Natural killer cell treated with Interleukin-12 subunit alpha and Interleukin-12 subunit beta and Interleukin-15 and Interleukin-18, amount 100 ng/mL, for 72 hours (primary cell): Measurements from ENCODE around the gene ATP2B3. TPM values are rescaled to one million over a fixed set of nuclear protein-coding genes. Genes with fewer than 3 reads are reported as not detected.

Source experiments
- ATAC-seq, 2 donors: fragments of 150-1000 bp; cut with Tn5 transposase in 1 of 2; sonication (Bioruptor Pico), chemical (Tn5 transposase) in 1 of 2; 2 replicates each; pipeline ENCODE4 v1.10.0; 2021
- DNase-seq: peaks from one replicate; pipeline ENCODE4 v3.0.0; 2022; ENCODE audit warnings: low spot score
- H3K27ac Mint-ChIP-seq, 2 donors: 1 replicate in 1 of 2; 2 replicates in 1 of 2; pipeline ENCODE4 v1.8.0; 2022; ENCODE audit warnings: mixed read lengths in 2 of 2, mild to moderate bottlenecking in 1 of 2, moderate library complexity in 1 of 2
- H3K27me3 Mint-ChIP-seq, 2 donors: 1 replicate in 1 of 2; 2 replicates in 1 of 2; pipeline ENCODE4 v1.8.0; 2022; ENCODE audit warnings: mixed read lengths in 2 of 2
- H3K36me3 Mint-ChIP-seq: one replicate; pipeline ENCODE4 v1.8.0; 2022; ENCODE audit warnings: mixed read lengths
- H3K4me1 Mint-ChIP-seq, 2 donors: 1 replicate in 1 of 2; 2 replicates in 1 of 2; pipeline ENCODE4 v1.8.0; 2022; ENCODE audit warnings: low read depth in 2 of 2, mixed read lengths in 2 of 2, mild to moderate bottlenecking in 1 of 2
- H3K4me3 Mint-ChIP-seq: one replicate; pipeline ENCODE4 v1.8.0; 2022; ENCODE audit warnings: mixed read lengths
- H3K9me3 Mint-ChIP-seq: 2 replicates; pipeline ENCODE4 v1.8.0; 2022; ENCODE audit warnings: mixed read lengths
- total RNA-seq, 2 donors: library from RNA; stranded (reverse); gene quantifications; one replicate each; pipeline ENCODE4 v1.2.3, GENCODE V29; 2022

The ATP2B3 gene
- total RNA-seq, 2 donors from 2014 or later, result not detected

DNA sequence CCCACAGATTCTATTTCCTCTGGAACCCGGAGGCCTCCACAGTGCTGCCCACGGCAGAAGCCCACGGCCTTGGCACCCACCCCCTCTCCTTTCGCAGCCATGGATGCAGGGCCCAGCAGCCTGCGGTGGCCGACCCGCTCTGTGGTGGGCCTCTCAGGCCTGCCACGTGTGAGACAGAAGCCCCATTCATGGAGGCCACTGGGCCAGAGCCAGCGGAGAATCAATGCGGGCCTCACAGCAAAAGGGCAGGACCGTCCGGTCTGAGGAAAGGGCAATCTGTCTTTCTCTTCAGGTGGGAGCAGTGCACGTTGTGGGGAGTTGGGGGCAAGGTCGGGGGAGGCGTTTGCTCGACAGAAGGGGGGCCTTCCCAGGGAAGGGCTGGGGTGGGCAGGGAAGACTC is 38.7 kb upstream of the ATP2B3 start:
- Mint-ChIP-seq H3K4me3 (no peak overlapping the region), H3K4me1 (peaks cover 0 to 4% of the 10 kb centered on the region in 2 donors), H3K27me3 (peaks cover 0 to 5% of the 10 kb centered on the region in 2 donors), H3K27ac (no peak overlapping the region), H3K9me3 (no peaks in the 10 kb centered on the region), H3K36me3 (no peaks in the 10 kb centered on the region)
- DNase-seq (no peak), ATAC-seq (no peak)

- ATAC-seq (no peak), DNase-seq (no peak)
- Mint-ChIP-seq H3K4me3 (no peak overlapping the region), H3K27ac (no peak overlapping the region), H3K9me3 (no peaks in the 10 kb centered on the region), H3K36me3 (no peaks in the 10 kb centered on the region), H3K4me1 (peaks cover 0 to 3% of the 10 kb centered on the region in 2 donors), H3K27me3 (peaks cover 0 to 2% of the 10 kb centered on the region in 2 donors)
Observed at GRCh38 chrX:153481043-153481442, 36.4 kb upstream of the ATP2B3 start.

GRCh38 chrX:153482376-153483015 is 34.9 kb upstream of the ATP2B3 start:
- Mint-ChIP-seq H3K4me3 (no peak overlapping the region), H3K36me3 (no peaks in the 10 kb centered on the region), H3K27me3 (no peaks in the 10 kb centered on the region), H3K9me3 (no peaks in the 10 kb centered on the region), H3K4me1 (no peaks in the 10 kb centered on the region), H3K27ac (no peak overlapping the region)
- ATAC-seq (no peak), DNase-seq (no peak)

- no peaks in the 10 kb centered on the region for H3K9me3 Mint-ChIP-seq
- no peaks in the 10 kb centered on the region for H3K4me1 Mint-ChIP-seq
- ATAC-seq (no peak), DNase-seq (no peak)
- H3K36me3 Mint-ChIP-seq, result no peaks in the 10 kb centered on the region
- H3K27me3 Mint-ChIP-seq, result no peaks in the 10 kb centered on the region
- no peak overlapping the region for H3K27ac Mint-ChIP-seq
- no peak overlapping the region for H3K4me3 Mint-ChIP-seq
Observed at GRCh38 chrX:153485396-153486080, 31.9 kb upstream of the ATP2B3 start.

- Mint-ChIP-seq H3K4me3 (no peak overlapping the region), H3K9me3 (no peaks in the 10 kb centered on the region), H3K36me3 (no peaks in the 10 kb centered on the region), H3K27me3 (no peaks in the 10 kb centered on the region), H3K27ac (no peak overlapping the region), H3K4me1 (no peaks in the 10 kb centered on the region)
- ATAC-seq (no peak), DNase-seq (no peak)
Observed at GRCh38 chrX:153486171-153486570, 31.3 kb upstream of the ATP2B3 start.

DNA sequence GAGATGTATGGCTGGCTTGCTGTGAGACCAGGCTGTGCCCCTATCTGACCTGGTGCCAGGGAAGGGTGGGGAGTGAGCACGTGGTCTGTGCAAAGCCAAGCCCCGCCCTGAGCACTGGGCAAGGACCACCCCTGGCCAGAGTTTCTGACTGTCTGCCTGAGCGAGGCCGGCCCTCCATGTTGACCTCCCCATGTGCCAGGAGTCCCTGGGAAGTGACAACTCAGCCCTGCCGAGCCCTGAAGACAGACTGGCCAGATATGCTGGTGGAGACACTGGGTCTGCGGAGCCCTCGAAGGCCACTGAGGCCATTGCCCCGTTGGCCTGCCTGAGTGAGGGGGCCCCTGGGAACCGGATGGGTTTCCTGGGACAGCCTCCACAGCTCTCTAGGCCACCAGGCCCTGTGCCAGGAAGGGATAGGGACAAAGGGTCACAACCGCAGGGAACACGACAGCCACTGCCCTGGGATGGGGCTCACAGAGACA is 29.8 kb upstream of the ATP2B3 start:
- ATAC-seq (no peak), DNase-seq (no peak)
- H3K27ac Mint-ChIP-seq, result no peak overlapping the region
- no peaks in the 10 kb centered on the region for H3K27me3 Mint-ChIP-seq
- H3K36me3 Mint-ChIP-seq, result no peaks in the 10 kb centered on the region
- H3K4me3 Mint-ChIP-seq, result no peak overlapping the region
- H3K9me3 Mint-ChIP-seq, result no peaks in the 10 kb centered on the region
- no peaks in the 10 kb centered on the region for H3K4me1 Mint-ChIP-seq

GRCh38 chrX:153488231-153488914 is 29.1 kb upstream of the ATP2B3 start:
- H3K36me3 Mint-ChIP-seq, result no peaks in the 10 kb centered on the region
- ATAC-seq (no peak), DNase-seq (no peak)
- H3K27me3 Mint-ChIP-seq, result no peaks in the 10 kb centered on the region
- H3K27ac Mint-ChIP-seq, result no peak overlapping the region
- no peaks in the 10 kb centered on the region for H3K9me3 Mint-ChIP-seq
- H3K4me1 Mint-ChIP-seq, result no peaks in the 10 kb centered on the region
- H3K4me3 Mint-ChIP-seq, result no peak overlapping the region

- DNase-seq (no peak), ATAC-seq (no peak)
- peaks cover 0 to 3% of the 10 kb centered on the region in 2 donors for H3K27me3 Mint-ChIP-seq
- H3K27ac Mint-ChIP-seq, result no peak overlapping the region
- no peaks in the 10 kb centered on the region for H3K9me3 Mint-ChIP-seq
- H3K4me3 Mint-ChIP-seq, result no peak overlapping the region
- H3K36me3 Mint-ChIP-seq, result no peaks in the 10 kb centered on the region
- H3K4me1 Mint-ChIP-seq, result no peaks in the 10 kb centered on the region
Observed at GRCh38 chrX:153490217-153490930, 27.1 kb upstream of the ATP2B3 start.

DNA sequence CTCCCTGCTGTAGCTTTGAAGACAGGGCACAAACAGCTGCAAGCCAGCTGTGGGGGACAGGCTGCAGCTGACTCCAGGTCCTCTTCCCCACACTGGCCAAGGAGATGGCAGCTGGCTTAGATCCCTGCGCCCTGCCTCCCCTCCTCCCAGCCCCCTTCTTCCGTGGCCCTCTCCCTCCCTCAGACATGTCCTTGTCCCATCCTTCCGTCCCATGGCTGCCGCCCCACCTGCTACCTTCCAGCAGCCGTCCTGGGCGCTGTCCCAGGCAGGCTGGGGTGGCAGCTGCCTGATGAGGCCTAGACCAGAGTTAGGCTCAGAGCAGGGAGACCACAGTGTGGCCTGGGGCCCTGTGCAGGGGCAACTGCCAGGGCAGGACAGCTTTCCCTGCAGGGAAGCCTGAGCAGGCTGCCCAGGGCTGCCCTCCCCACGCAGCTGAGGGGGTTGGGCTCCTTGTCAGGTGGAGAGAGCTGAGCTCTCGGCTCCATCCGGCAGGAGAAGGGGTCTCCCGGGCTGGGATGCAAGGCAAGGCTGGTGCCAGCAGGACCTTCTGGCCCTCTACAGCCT is 26.0 kb upstream of the ATP2B3 start:
- Mint-ChIP-seq H3K4me3 (no peak overlapping the region), H3K36me3 (no peaks in the 10 kb centered on the region), H3K4me1 (no peaks in the 10 kb centered on the region), H3K27me3 (peaks cover 0 to 3% of the 10 kb centered on the region in 2 donors), H3K9me3 (no peaks in the 10 kb centered on the region), H3K27ac (no peak overlapping the region)
- ATAC-seq (no peak), DNase-seq (no peak)

DNA sequence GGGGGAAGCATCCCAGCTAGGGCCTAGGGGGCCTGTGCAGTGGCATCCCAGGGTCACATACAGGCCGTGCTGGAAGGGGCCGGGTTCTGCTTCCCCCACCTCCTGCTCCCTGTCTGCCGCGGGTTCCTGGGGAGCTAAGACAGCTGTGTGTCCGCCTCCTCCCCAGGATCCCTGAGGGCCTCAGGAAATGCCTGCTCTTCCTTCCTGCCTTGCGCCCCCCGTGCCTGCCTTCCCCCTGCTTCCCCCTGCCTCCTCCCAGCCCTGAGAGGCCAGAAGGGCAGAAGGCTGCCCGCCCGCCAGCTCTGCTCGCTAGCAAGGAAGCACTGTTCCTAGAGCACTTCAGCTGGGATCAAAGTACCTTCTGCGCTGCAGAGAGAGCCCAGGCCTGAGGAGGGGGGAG is 25.5 kb upstream of the ATP2B3 start:
- H3K27ac Mint-ChIP-seq, result no peak overlapping the region
- no peak overlapping the region for H3K4me3 Mint-ChIP-seq
- no peaks in the 10 kb centered on the region for H3K36me3 Mint-ChIP-seq
- no peak for ATAC-seq
- H3K4me1 Mint-ChIP-seq, result no peaks in the 10 kb centered on the region
- H3K27me3 Mint-ChIP-seq, result peaks cover 0 to 3% of the 10 kb centered on the region in 2 donors
- DNase-seq, result no peak
- no peaks in the 10 kb centered on the region for H3K9me3 Mint-ChIP-seq

GRCh38 chrX:153492543-153492942 is 24.9 kb upstream of the ATP2B3 start:
- Mint-ChIP-seq H3K36me3 (no peaks in the 10 kb centered on the region), H3K27me3 (peaks cover 0 to 3% of the 10 kb centered on the region in 2 donors), H3K4me3 (no peak overlapping the region), H3K4me1 (no peaks in the 10 kb centered on the region), H3K9me3 (no peaks in the 10 kb centered on the region), H3K27ac (no peak overlapping the region)
- ATAC-seq, result no peak
- no peak for DNase-seq

- no peak overlapping the region for H3K27ac Mint-ChIP-seq
- no peaks in the 10 kb centered on the region for H3K36me3 Mint-ChIP-seq
- no peaks in the 10 kb centered on the region for H3K9me3 Mint-ChIP-seq
- no peak for ATAC-seq
- peaks cover 0 to 3% of the 10 kb centered on the region in 2 donors for H3K27me3 Mint-ChIP-seq
- H3K4me3 Mint-ChIP-seq, result no peak overlapping the region
- no peak for DNase-seq
- H3K4me1 Mint-ChIP-seq, result no peaks in the 10 kb centered on the region
Observed at GRCh38 chrX:153493085-153493484, 24.4 kb upstream of the ATP2B3 start.

DNA sequence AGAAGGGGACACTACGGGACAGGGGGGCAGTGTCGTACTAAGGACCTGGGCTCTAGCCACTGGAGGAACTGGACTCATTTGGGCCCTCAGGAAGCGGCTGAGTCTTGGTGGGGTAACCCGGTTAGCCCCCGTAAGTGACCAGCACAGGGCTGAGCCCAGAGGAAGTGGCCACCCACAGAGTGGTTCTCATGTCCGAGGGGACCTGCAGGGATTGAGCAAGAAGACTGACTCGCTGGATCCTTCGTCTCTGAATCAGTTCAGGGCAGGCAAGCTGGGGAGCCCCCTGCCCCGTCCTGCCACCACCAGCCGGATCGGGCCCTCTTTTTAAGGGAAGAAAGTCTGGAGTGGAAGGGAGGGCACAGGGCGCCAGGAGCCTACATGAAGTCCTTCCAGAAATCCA is 23.4 kb upstream of the ATP2B3 start:
- peaks cover 0 to 3% of the 10 kb centered on the region in 2 donors for H3K27me3 Mint-ChIP-seq
- H3K4me1 Mint-ChIP-seq, result no peaks in the 10 kb centered on the region
- H3K27ac Mint-ChIP-seq, result no peak overlapping the region
- H3K36me3 Mint-ChIP-seq, result no peaks in the 10 kb centered on the region
- DNase-seq (no peak), ATAC-seq (no peak)
- H3K4me3 Mint-ChIP-seq, result no peak overlapping the region
- no peaks in the 10 kb centered on the region for H3K9me3 Mint-ChIP-seq
